C4-2B (cell line): ENCODE data around the gene STAG1.

ENCODE experiments used
- ZFX ChIP-seq: fragments of 450-650 bp; IDR thresholded peaks from 2 replicates; pipeline ENCODE4 v1.6.1; 2017
- TF ChIP-seq, protein P1 (sequence below): fragments of 450-650 bp; conservative IDR thresholded peaks from 2 replicates; pipeline ENCODE4 v1.5.1; 2017; ENCODE audit warnings: mild to moderate bottlenecking

DNA sequence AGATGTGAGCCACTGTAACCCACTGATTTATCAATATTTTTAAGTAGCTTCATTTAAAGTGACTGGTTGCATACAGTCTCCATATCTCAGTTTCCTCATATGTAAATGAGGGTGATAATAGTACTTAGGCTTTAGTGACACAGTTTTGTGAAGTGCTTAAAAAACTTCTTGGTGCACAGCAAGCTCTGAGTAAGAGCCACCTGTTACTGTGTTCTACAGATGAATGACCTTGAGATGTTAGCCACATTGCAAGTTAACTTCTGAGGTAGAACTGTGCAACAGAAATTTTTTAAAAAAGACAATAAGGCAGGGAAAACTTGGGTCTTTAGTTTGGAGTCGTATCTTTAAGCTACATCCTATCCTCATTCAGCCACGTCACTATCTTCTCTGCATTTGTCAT, 458.9 kb downstream of the STAG1 start:
- TF ChIP-seq, protein P1, sequence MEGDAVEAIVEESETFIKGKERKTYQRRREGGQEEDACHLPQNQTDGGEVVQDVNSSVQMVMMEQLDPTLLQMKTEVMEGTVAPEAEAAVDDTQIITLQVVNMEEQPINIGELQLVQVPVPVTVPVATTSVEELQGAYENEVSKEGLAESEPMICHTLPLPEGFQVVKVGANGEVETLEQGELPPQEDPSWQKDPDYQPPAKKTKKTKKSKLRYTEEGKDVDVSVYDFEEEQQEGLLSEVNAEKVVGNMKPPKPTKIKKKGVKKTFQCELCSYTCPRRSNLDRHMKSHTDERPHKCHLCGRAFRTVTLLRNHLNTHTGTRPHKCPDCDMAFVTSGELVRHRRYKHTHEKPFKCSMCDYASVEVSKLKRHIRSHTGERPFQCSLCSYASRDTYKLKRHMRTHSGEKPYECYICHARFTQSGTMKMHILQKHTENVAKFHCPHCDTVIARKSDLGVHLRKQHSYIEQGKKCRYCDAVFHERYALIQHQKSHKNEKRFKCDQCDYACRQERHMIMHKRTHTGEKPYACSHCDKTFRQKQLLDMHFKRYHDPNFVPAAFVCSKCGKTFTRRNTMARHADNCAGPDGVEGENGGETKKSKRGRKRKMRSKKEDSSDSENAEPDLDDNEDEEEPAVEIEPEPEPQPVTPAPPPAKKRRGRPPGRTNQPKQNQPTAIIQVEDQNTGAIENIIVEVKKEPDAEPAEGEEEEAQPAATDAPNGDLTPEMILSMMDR, result no peak
- TF ChIP-seq ZFX, result no peak
